ENCODE measurements around the gene WDR1.

Gene WDR1

DNA sequence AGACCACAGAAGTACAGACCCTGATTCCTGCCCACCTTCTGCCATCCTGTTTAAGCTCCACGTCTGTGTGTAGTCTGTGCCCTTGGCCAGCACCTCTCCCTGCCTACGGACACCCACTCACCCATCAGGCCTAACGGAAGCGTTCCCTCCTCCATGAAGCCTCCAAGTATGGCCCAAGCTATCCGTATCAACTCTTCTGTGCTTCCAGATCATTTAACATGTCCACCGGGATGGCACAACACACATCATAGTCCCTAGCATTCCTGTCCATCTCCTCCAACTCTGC, 11.7 kb downstream of the WDR1 start:
- Histone ChIP-seq H3K4me1 (no peaks in the 10 kb centered on the region), H3K4me2 (ENCODE audit: low read length) (no peak overlapping the region), H3K9ac (no peak overlapping the region), H3K79me2 (peaks cover 15% of the 10 kb centered on the region), H3K27ac (no peak overlapping the region), H3K4me3 (ENCODE audit: low read depth, low read length) (no peak overlapping the region), H2AFZ (no peak overlapping the region), H3K27me3 (ENCODE audit: control insufficient read depth, insufficient read depth, low read length) (no peaks in the 10 kb centered on the region), H3K9me3 (ENCODE audit: control insufficient read depth, low read length) (no peaks in the 10 kb centered on the region), H3K36me3 (ENCODE audit: control insufficient read depth, insufficient read depth, low read length) (no peaks in the 10 kb centered on the region)
- TF ChIP-seq CTCF (IDR thresholded peaks at IDR 0.05) = no peak

DNA sequence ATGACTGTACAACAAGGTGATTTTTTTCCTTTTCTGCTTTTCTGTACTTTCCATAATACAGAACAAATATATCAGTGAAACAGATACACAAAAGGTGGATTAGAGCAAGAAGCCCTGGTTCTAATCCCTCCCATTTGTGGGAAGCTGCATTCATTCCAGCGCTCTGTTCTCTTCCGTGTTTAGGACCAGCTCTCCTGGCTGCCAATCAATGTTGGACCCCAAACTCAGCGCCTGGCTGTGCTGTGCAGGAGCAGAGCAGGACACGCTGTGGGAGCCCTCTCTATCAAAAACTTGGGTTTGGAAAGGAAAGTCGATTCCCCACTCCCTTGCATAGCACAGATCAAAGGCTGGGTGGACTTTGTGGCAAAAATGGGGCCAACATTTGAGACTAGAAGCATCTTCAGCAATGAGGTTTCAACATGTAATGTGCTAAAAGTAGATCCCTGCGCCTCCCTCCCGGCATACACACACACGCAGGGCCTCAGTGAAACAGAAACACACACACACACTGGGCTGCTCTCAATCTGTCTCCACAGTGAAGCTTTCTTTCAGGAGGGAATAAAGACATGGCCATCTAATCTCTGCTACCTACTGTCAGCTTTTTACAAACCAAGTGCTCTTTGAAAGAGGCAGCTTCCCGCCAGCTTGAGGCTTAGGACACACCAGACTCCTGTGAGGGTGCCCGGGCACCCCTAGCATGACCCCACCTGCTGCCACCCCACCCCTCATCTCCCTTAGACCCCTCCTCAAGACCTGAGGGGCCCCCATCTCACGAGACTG, 12.2 kb downstream of the WDR1 start:
- peaks cover 12% of the 10 kb centered on the region for H3K79me2 ChIP-seq
- H3K36me3 ChIP-seq (ENCODE audit: control insufficient read depth, insufficient read depth, low read length) = no peaks in the 10 kb centered on the region
- no peaks in the 10 kb centered on the region for H3K27me3 ChIP-seq (ENCODE audit: control insufficient read depth, insufficient read depth, low read length)
- no peak for TF ChIP-seq CTCF (IDR thresholded peaks at IDR 0.05)
- no peak overlapping the region for H3K27ac ChIP-seq
- no peak overlapping the region for H3K9ac ChIP-seq
- no peak overlapping the region for H2AFZ ChIP-seq
- H3K4me3 ChIP-seq (ENCODE audit: low read depth, low read length) = no peak overlapping the region
- H3K9me3 ChIP-seq (ENCODE audit: control insufficient read depth, low read length) = no peaks in the 10 kb centered on the region
- no peak overlapping the region for H3K4me2 ChIP-seq (ENCODE audit: low read length)
- H3K4me1 ChIP-seq = no peaks in the 10 kb centered on the region

DNA sequence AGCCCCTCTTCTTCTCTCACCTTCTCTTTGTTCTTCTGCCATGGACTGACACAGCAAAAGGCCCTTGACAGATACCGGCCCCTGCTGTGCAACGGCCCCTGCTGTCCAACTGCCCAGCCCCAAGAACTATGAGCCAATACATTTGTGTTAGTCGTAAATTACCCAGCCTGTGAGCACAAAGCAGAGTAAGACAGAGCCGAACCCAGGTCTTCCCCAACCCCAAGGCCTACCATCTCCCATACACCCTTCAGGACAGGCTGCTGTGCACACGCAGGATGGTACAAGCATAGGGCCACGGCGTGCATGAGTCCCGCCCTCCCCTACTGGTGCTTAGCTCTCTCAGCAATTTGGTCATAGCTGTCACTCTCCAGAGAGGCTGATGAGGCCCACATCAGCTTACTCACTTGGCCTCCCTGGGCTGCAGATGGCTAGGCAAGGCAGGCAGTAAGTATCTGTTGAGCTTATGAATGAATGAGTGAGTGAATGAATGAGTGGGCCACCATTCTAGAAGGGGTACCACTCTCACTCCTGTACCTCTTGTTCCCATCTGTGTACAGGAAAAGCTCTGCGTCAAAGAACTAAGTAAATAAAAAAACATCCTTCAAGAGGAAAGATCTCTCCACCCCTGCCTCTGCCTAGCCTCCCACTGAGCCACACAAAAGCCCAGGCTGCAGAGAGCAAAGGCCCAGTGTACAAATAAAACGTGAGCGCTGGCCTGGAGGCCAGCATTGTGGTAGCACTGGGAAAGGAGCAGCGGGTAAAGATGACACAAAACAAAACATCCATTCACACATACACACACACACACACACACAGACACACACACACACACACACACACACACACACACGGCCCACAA, 13.9 kb downstream of the WDR1 start:
- H3K9me3 ChIP-seq (ENCODE audit: control insufficient read depth, low read length) = no peaks in the 10 kb centered on the region
- no peaks in the 10 kb centered on the region for H3K36me3 ChIP-seq (ENCODE audit: control insufficient read depth, insufficient read depth, low read length)
- no peak overlapping the region for H2AFZ ChIP-seq
- no peaks in the 10 kb centered on the region for H3K4me1 ChIP-seq
- H3K27me3 ChIP-seq (ENCODE audit: control insufficient read depth, insufficient read depth, low read length) = no peaks in the 10 kb centered on the region
- no peak overlapping the region for H3K4me2 ChIP-seq (ENCODE audit: low read length)
- no peak overlapping the region for H3K27ac ChIP-seq
- no peak for TF ChIP-seq CTCF (IDR thresholded peaks at IDR 0.05)
- peaks cover 3% of the 10 kb centered on the region for H3K79me2 ChIP-seq
- no peak overlapping the region for H3K4me3 ChIP-seq (ENCODE audit: low read depth, low read length)
- H3K9ac ChIP-seq = no peak overlapping the region

GRCh38 chr4:10101671-10102473, 14.7 kb downstream of the WDR1 start:
- H3K36me3 ChIP-seq (ENCODE audit: control insufficient read depth, insufficient read depth, low read length) = no peaks in the 10 kb centered on the region
- H2AFZ ChIP-seq = no peak overlapping the region
- no peaks in the 10 kb centered on the region for H3K4me1 ChIP-seq
- H3K4me2 ChIP-seq (ENCODE audit: low read length) = no peak overlapping the region
- no peaks in the 10 kb centered on the region for H3K79me2 ChIP-seq
- no peak overlapping the region for H3K9ac ChIP-seq
- no peak overlapping the region for H3K27ac ChIP-seq
- H3K27me3 ChIP-seq (ENCODE audit: control insufficient read depth, insufficient read depth, low read length) = no peaks in the 10 kb centered on the region
- TF ChIP-seq CTCF (IDR thresholded peaks at IDR 0.05) = no peak
- H3K9me3 ChIP-seq (ENCODE audit: control insufficient read depth, low read length) = no peaks in the 10 kb centered on the region
- no peak overlapping the region for H3K4me3 ChIP-seq (ENCODE audit: low read depth, low read length)
